ENCODE results near the gene CST1.

The CST1 gene

DNA sequence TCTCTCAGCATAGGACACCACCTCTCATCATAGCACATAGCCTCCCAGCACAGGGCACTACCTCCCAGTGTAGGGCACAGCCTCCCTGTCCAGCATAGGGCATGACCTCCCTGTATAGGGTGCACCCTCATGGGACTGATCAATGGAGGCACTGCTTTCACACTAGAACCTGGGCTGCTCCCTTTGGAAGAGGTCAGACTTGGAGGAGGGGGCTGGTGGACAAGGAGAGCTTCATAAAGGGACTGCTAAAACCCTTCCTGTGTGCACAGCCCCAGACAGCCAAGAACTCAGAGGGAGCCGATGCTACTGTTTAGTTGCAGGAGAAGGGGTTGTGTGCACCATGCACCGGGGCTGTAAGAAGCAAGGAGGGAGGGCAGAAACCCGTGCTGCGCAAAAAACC, 40.0 kb downstream of the CST1 start:
- DNase-seq (ENCODE audit: low read depth in 2 of 3, low spot score in 2 of 3), result no peak

GRCh38 chr20:23705895-23706294, 44.8 kb downstream of the CST1 start:
- no peak for DNase-seq (ENCODE audit: low read depth in 2 of 3, low spot score in 2 of 3)

- no peak for DNase-seq (ENCODE audit: low read depth in 2 of 3, low spot score in 2 of 3)
Measured at GRCh38 chr20:23702021-23702420, 48.7 kb downstream of the CST1 start.

DNA sequence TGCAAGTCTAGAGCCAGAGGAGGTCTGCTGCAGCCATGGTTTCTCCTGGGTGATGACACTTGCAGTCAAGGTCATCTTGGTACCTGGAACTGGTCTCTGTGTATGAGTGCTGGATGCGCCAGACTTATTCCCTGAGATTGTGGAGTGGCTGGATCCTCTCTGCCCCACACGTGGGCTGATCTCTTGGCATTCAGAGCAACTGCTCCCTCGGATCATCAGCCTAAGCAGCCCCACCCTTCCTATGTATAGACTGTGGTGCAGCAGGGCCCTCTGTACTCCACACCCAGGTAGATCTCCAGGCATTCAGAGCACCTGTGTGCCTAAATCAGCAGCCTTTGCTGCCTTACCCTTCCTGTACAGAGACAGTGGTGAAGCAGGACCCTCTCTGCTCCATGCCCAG, 49.8 kb downstream of the CST1 start:
- no peak for DNase-seq (ENCODE audit: low read depth in 2 of 3, low spot score in 2 of 3)

GRCh38 chr20:23697947-23698346, 52.8 kb downstream of the CST1 start:
- DNase-seq (ENCODE audit: low read depth in 2 of 3, low spot score in 2 of 3), result no peak
